ENCODE data around the gene PRM2. TPM values are rescaled to one million over a fixed set of nuclear protein-coding genes. Genes with fewer than 3 reads are reported as not detected.

The PRM2 gene
- total and polyA plus RNA-seq, 2 donors (not counting 3 experiments of a cell fraction or from before 2014, with no cell fraction given) = not detected

DNA sequence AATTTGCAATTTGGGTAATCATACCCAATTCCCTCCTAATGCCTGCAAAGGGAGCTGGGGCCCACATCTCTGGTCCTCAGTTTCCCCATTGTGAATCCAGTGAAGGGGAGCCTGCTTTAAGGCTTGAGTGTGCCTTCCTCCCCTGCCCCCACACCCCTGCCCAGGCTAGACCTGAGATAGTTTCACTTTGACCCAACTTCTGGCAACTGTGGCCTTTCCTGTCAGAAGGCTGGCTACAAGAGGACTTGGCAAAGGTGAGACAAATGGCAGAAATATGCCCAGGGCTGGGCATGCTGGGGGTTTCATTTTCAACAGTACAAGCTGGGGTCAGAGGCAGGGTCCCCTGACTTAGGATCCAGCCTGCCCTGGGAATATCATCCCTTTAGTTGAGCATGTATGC, 30.3 kb downstream of the PRM2 start:
- BruUV-seq (replicated peaks) = no TSS peak
- no peaks in the 10 kb centered on the region for H4K20me1 ChIP-seq (replicated peaks; ENCODE audit: control insufficient read depth, extremely low read depth, insufficient read depth, low read length)
- no peaks in the 10 kb centered on the region for H3K4me1 ChIP-seq (ENCODE audit: control insufficient read depth, extremely low read depth, insufficient read depth, low read length)
- H3K4me2 ChIP-seq (ENCODE audit: insufficient read depth, low read length) = no peak overlapping the region
- no peak overlapping the region for H3K27ac ChIP-seq (ENCODE audit: insufficient read depth, low read depth, low read length)
- intact Hi-C loops (cut with micrococcal nuclease) = no loop called here
- DNase-seq (ENCODE audit: low read depth, low spot score) (no peak), FAIRE-seq (no peak)
- TF ChIP-seq JUN (IDR thresholded peaks at IDR 0.05; ENCODE audit: borderline replicate concordance, insufficient read depth, insufficient read length, low read depth) = no peak
- no peak for TF ChIP-seq MAX (IDR thresholded peaks at IDR 0.05; ENCODE audit: insufficient read depth, insufficient read length)
- TF ChIP-seq CTCF (IDR thresholded peaks at IDR 0.05; ENCODE audit: extremely low read depth in 1 of 2, insufficient read depth in 1 of 2, low read depth in 1 of 2, low read length in 2 of 2) = no peak
- TF ChIP-seq POLR2A (IDR thresholded peaks at IDR 0.05; ENCODE audit: low read depth, low read length) = no peak
- peaks cover 4 to 6% of the 10 kb centered on the region in 2 experiments for H3K27me3 ChIP-seq (ENCODE audit: control insufficient read depth in 2 of 2, insufficient read depth in 2 of 2, low read length in 2 of 2)
- no peaks in the 10 kb centered on the region for H3K9me3 ChIP-seq (replicated peaks; ENCODE audit: control insufficient read depth, insufficient read depth, low read length)
- H3K4me3 ChIP-seq (replicated peaks in 1 of 3; ENCODE audit: insufficient read depth in 1 of 3, low read depth in 1 of 3, low read length in 3 of 3) = no peak overlapping the region
- dilution Hi-C loops (cut with MboI; ENCODE audit: extremely low pct_ligation_motif_present, low sequenced_read_pairs) = no loop called here
- H2AFZ ChIP-seq (ENCODE audit: low read depth, low read length) = no peak overlapping the region
- H3K9me1 ChIP-seq (replicated peaks; ENCODE audit: control insufficient read depth, extremely low read depth, insufficient read depth, low read length) = no peaks in the 10 kb centered on the region
- H3K79me2 ChIP-seq (ENCODE audit: control insufficient read depth, insufficient read depth, low read length) = no peaks in the 10 kb centered on the region
- H3K36me3 ChIP-seq (ENCODE audit: control insufficient read depth in 2 of 2, extremely low read depth in 1 of 2, insufficient read depth in 2 of 2, low read length in 2 of 2) = no peaks in the 10 kb centered on the region
- ChIA-PET POLR2A (interaction anchor here (1.0 kb wide), 1 partner anchor 9 kb away, joined by 3 read pairs; no protein-coding TSS in a partner anchor), CTCF (interaction anchor here (0.7 to 1.4 kb wide), 3 partner anchors 8 to 53 kb away, joined by 3 to 4 read pairs (median 4); partner anchors contain the start of gene SOCS1)
- H3K9ac ChIP-seq (replicated peaks; ENCODE audit: extremely low read depth, insufficient read depth, low read length) = no peak overlapping the region

GRCh38 chr16:11245222-11245737, 31.0 kb downstream of the PRM2 start:
- no peak overlapping the region for H3K27ac ChIP-seq (ENCODE audit: insufficient read depth, low read depth, low read length)
- H3K9ac ChIP-seq (replicated peaks; ENCODE audit: extremely low read depth, insufficient read depth, low read length) = no peak overlapping the region
- no TSS peak for BruUV-seq (replicated peaks)
- H3K36me3 ChIP-seq (ENCODE audit: control insufficient read depth in 2 of 2, extremely low read depth in 1 of 2, insufficient read depth in 2 of 2, low read length in 2 of 2) = no peaks in the 10 kb centered on the region
- no peaks in the 10 kb centered on the region for H3K9me3 ChIP-seq (replicated peaks; ENCODE audit: control insufficient read depth, insufficient read depth, low read length)
- H3K9me1 ChIP-seq (replicated peaks; ENCODE audit: control insufficient read depth, extremely low read depth, insufficient read depth, low read length) = no peaks in the 10 kb centered on the region
- H3K27me3 ChIP-seq (ENCODE audit: control insufficient read depth in 2 of 2, insufficient read depth in 2 of 2, low read length in 2 of 2) = peaks cover 4 to 6% of the 10 kb centered on the region in 2 experiments
- DNase-seq (ENCODE audit: low read depth, low spot score) (no peak), FAIRE-seq (no peak)
- no peak overlapping the region for H2AFZ ChIP-seq (ENCODE audit: low read depth, low read length)
- no peak overlapping the region for H3K4me2 ChIP-seq (ENCODE audit: insufficient read depth, low read length)
- H3K79me2 ChIP-seq (ENCODE audit: control insufficient read depth, insufficient read depth, low read length) = no peaks in the 10 kb centered on the region
- no peaks in the 10 kb centered on the region for H3K4me1 ChIP-seq (ENCODE audit: control insufficient read depth, extremely low read depth, insufficient read depth, low read length)
- ChIA-PET CTCF (interaction anchor here (1.4 kb wide), 1 partner anchor 9 kb away, joined by 3 read pairs; no protein-coding TSS in a partner anchor), POLR2A (no interaction called here)
- TF ChIP-seq MYC (IDR thresholded peaks at IDR 0.05; ENCODE audit: low read depth, low read length) = no peak
- TF ChIP-seq POLR2AphosphoS5 (IDR thresholded peaks at IDR 0.05; ENCODE audit: insufficient read depth, low read depth, low read length) = no peak
- dilution Hi-C loops (cut with MboI; ENCODE audit: extremely low pct_ligation_motif_present, low sequenced_read_pairs) (no loop called here), intact Hi-C loops (cut with micrococcal nuclease) (no loop called here)
- no peak overlapping the region for H3K4me3 ChIP-seq (replicated peaks in 1 of 3; ENCODE audit: insufficient read depth in 1 of 3, low read depth in 1 of 3, low read length in 3 of 3)
- H4K20me1 ChIP-seq (replicated peaks; ENCODE audit: control insufficient read depth, extremely low read depth, insufficient read depth, low read length) = no peaks in the 10 kb centered on the region

Measured in endothelial cell of umbilical vein (primary cell).